Neural cell (in vitro differentiated cells): ENCODE results near the gene MORF4L2. TPM values are rescaled to one million over a fixed set of nuclear protein-coding genes. Genes with fewer than 3 reads are reported as not detected.

ENCODE experiments used
- H2AFZ ChIP-seq: fragments of 200-600, 300-800 bp; sonication (generic), shearing (Covaris generic); 2 replicates; pipeline ENCODE4 v1.6.0; 2014; ENCODE audit warnings: low read depth, mild to moderate bottlenecking, antibody characterized with exemption, low read length, moderate library complexity
- H3F3A ChIP-seq: fragments of 200-600 bp; shearing (Covaris generic); 2 replicates; pipeline ENCODE4 v1.6.1; 2016; ENCODE audit warnings: mild to moderate bottlenecking, moderate library complexity, mixed read lengths, antibody characterized with exemption, low read length; ENCODE audit not compliant: insufficient read depth, poor library complexity, severe bottlenecking
- H3K27ac ChIP-seq: fragments of 200-600, 300-800 bp; sonication (generic), shearing (Covaris generic); 2 replicates; pipeline ENCODE4 v1.5.1; 2014; ENCODE audit warnings: mild to moderate bottlenecking, low read length, moderate library complexity
- H3K27me3 ChIP-seq: fragments of 300-800, 200-600 bp; sonication (generic), shearing (Covaris generic); 2 replicates; pipeline ENCODE4 v1.6.0; 2014; ENCODE audit warnings: mild to moderate bottlenecking, low read depth, low read length, moderate library complexity; ENCODE audit not compliant: insufficient read depth
- H3K36me3 ChIP-seq: fragments of 300-800, 200-600 bp; sonication (generic), shearing (Covaris generic); 2 replicates; pipeline ENCODE4 v1.5.1; 2014; ENCODE audit warnings: mild to moderate bottlenecking, antibody characterized with exemption, low read length, moderate library complexity; ENCODE audit not compliant: insufficient read depth
- H3K4me2 ChIP-seq: fragments of 300-800, 200-600 bp; sonication (generic), shearing (Covaris generic); 2 replicates; pipeline ENCODE4 v1.6.0; 2014; ENCODE audit warnings: mild to moderate bottlenecking, low read length
- H3K4me3 ChIP-seq: fragments of 300-800, 200-600 bp; sonication (generic), shearing (Covaris generic); 2 replicates; pipeline ENCODE4 v1.5.1; 2014; ENCODE audit warnings: mild to moderate bottlenecking, low read length, moderate library complexity
- H3K79me2 ChIP-seq: fragments of 200-600 bp; shearing (Covaris generic); replicated peaks from 2 replicates; pipeline ENCODE4 v1.6.0; 2014; ENCODE audit warnings: mild to moderate bottlenecking, low read length, moderate library complexity; ENCODE audit not compliant: insufficient read depth
- H3K9ac ChIP-seq: fragments of 300-800, 200-600 bp; sonication (generic), shearing (Covaris generic); 2 replicates; pipeline ENCODE4 v1.6.1; 2016; ENCODE audit warnings: mild to moderate bottlenecking, low read length, mixed read lengths
- H3K9me2 ChIP-seq: fragments of 200-600 bp; shearing (Covaris generic); 2 replicates; pipeline ENCODE4 v1.6.1; 2016; ENCODE audit warnings: mild to moderate bottlenecking, low read length, mixed read lengths; ENCODE audit not compliant: insufficient read depth
- H3K9me3 ChIP-seq: fragments of 200-600, 300-800 bp; sonication (generic), shearing (Covaris generic); 2 replicates; pipeline ENCODE4 v1.6.1; 2016; ENCODE audit warnings: mild to moderate bottlenecking, mixed run types, low read length, moderate library complexity, mixed read lengths
- H4K20me1 ChIP-seq: fragments of 200-600 bp; shearing (Covaris generic); 2 replicates; pipeline ENCODE4 v1.6.1; 2016; ENCODE audit warnings: mild to moderate bottlenecking, mixed run types; ENCODE audit not compliant: insufficient read depth
- EP300 ChIP-seq: fragments of 450-650 bp; conservative IDR thresholded peaks from 2 replicates; pipeline ENCODE4 v1.6.1; 2014; ENCODE audit warnings: antibody characterized with exemption, mild to moderate bottlenecking, moderate library complexity; ENCODE audit not compliant: poor library complexity, severe bottlenecking
- EZH2 ChIP-seq: fragments of 200-600, 300-800 bp; shearing (Covaris generic), sonication (generic); IDR thresholded peaks from 2 replicates; pipeline ENCODE4 v1.6.1; 2014; ENCODE audit warnings: antibody characterized with exemption, low read length, borderline replicate concordance, mild to moderate bottlenecking; ENCODE audit not compliant: insufficient read depth, poor library complexity, severe bottlenecking
- MXI1 ChIP-seq: fragments of 450-650 bp; conservative IDR thresholded peaks from 2 replicates; pipeline ENCODE4 v1.6.1; 2014; ENCODE audit warnings: antibody characterized with exemption, mild to moderate bottlenecking; ENCODE audit not compliant: poor library complexity, severe bottlenecking
- POLR2AphosphoS5 ChIP-seq: IDR thresholded peaks from 2 replicates; pipeline ENCODE4 v1.6.1; 2012
- RAD21 ChIP-seq: fragments of 450-650 bp; conservative IDR thresholded peaks from 2 replicates; pipeline ENCODE4 v1.6.1; 2014; ENCODE audit warnings: antibody characterized with exemption, mild to moderate bottlenecking, moderate library complexity
- REST ChIP-seq: IDR thresholded peaks from 2 replicates; pipeline ENCODE4 v1.6.1; 2012; ENCODE audit warnings: borderline replicate concordance
- SMC3 ChIP-seq: fragments of 450-650 bp; conservative IDR thresholded peaks from 2 replicates; pipeline ENCODE4 v1.6.1; 2014; ENCODE audit warnings: antibody characterized with exemption, mild to moderate bottlenecking, moderate library complexity; ENCODE audit not compliant: poor library complexity
- TAF1 ChIP-seq: IDR thresholded peaks from 2 replicates; pipeline ENCODE4 v1.6.1; 2012; ENCODE audit warnings: low read depth
- polyA plus RNA-seq: library from polyadenylated mRNA; depleted of rRNA; stranded (reverse); fragments of >200 nt; gene quantifications from 2 replicates; pipeline ENCODE4 v1.2.3, GENCODE V29; 2014
- TF ChIP-seq, protein P1 (sequence below): fragments of 450-650 bp; IDR thresholded peaks from 2 replicates; pipeline ENCODE4 v1.5.1; 2014; ENCODE audit warnings: antibody characterized with exemption, mild to moderate bottlenecking, moderate library complexity; ENCODE audit not compliant: poor library complexity, severe bottlenecking

Gene MORF4L2
- polyA plus RNA-seq, 1 donor from 2014 or later = 1,340 TPM

- H3K4me2 ChIP-seq = no peak overlapping the region
- H3K4me3 ChIP-seq = no peak overlapping the region
- H3K9ac ChIP-seq = no peak overlapping the region
- no peak overlapping the region for H3K27ac ChIP-seq
- H3K9me2 ChIP-seq = no peaks in the 10 kb centered on the region
- H3F3A ChIP-seq = no peaks in the 10 kb centered on the region
- no peaks in the 10 kb centered on the region for H4K20me1 ChIP-seq
- H3K9me3 ChIP-seq = no peaks in the 10 kb centered on the region
- H3K27me3 ChIP-seq = no peaks in the 10 kb centered on the region
- no peaks in the 10 kb centered on the region for H3K79me2 ChIP-seq
- TF ChIP-seq EZH2 = no peak
- TF ChIP-seq MXI1 = no peak
- no peak for TF ChIP-seq TAF1
- no peak for TF ChIP-seq POLR2AphosphoS5
- TF ChIP-seq, protein P1, sequence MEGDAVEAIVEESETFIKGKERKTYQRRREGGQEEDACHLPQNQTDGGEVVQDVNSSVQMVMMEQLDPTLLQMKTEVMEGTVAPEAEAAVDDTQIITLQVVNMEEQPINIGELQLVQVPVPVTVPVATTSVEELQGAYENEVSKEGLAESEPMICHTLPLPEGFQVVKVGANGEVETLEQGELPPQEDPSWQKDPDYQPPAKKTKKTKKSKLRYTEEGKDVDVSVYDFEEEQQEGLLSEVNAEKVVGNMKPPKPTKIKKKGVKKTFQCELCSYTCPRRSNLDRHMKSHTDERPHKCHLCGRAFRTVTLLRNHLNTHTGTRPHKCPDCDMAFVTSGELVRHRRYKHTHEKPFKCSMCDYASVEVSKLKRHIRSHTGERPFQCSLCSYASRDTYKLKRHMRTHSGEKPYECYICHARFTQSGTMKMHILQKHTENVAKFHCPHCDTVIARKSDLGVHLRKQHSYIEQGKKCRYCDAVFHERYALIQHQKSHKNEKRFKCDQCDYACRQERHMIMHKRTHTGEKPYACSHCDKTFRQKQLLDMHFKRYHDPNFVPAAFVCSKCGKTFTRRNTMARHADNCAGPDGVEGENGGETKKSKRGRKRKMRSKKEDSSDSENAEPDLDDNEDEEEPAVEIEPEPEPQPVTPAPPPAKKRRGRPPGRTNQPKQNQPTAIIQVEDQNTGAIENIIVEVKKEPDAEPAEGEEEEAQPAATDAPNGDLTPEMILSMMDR = no peak
- TF ChIP-seq EP300 = no peak
- TF ChIP-seq REST = no peak
- H2AFZ ChIP-seq = no peak overlapping the region
- no peaks in the 10 kb centered on the region for H3K36me3 ChIP-seq
Measured at GRCh38 chrX:103666202-103667107, 20.0 kb downstream of the MORF4L2 start.

- H2AFZ ChIP-seq = no peak overlapping the region
- no peaks in the 10 kb centered on the region for H3K27me3 ChIP-seq
- H3K9me3 ChIP-seq = no peaks in the 10 kb centered on the region
- no peak overlapping the region for H3K9ac ChIP-seq
- TF ChIP-seq POLR2AphosphoS5 = no peak
- no peak for TF ChIP-seq RAD21
- TF ChIP-seq SMC3 = no peak
- TF ChIP-seq, protein P1 = no peak
- TF ChIP-seq EZH2 = no peak
- TF ChIP-seq MXI1 = no peak
- no peak for TF ChIP-seq REST
- no peak for TF ChIP-seq TAF1
- TF ChIP-seq EP300 = no peak
- H3K4me3 ChIP-seq = no peak overlapping the region
- no peak overlapping the region for H3K27ac ChIP-seq
- no peaks in the 10 kb centered on the region for H3K36me3 ChIP-seq
- H4K20me1 ChIP-seq = no peaks in the 10 kb centered on the region
- no peak overlapping the region for H3K4me2 ChIP-seq
- H3K79me2 ChIP-seq = no peaks in the 10 kb centered on the region
- H3F3A ChIP-seq = no peaks in the 10 kb centered on the region
- H3K9me2 ChIP-seq = no peaks in the 10 kb centered on the region
Measured at GRCh38 chrX:103663981-103664762, 22.3 kb downstream of the MORF4L2 start.
